Measurements from ENCODE around the gene DHFR2. TPM values are rescaled to one million over a fixed set of nuclear protein-coding genes. Genes with fewer than 3 reads are reported as not detected.

The DHFR2 gene
- total and polyA plus RNA-seq, 5 donors, result 2.7 to 5.7 (median 3.6) TPM

DNA sequence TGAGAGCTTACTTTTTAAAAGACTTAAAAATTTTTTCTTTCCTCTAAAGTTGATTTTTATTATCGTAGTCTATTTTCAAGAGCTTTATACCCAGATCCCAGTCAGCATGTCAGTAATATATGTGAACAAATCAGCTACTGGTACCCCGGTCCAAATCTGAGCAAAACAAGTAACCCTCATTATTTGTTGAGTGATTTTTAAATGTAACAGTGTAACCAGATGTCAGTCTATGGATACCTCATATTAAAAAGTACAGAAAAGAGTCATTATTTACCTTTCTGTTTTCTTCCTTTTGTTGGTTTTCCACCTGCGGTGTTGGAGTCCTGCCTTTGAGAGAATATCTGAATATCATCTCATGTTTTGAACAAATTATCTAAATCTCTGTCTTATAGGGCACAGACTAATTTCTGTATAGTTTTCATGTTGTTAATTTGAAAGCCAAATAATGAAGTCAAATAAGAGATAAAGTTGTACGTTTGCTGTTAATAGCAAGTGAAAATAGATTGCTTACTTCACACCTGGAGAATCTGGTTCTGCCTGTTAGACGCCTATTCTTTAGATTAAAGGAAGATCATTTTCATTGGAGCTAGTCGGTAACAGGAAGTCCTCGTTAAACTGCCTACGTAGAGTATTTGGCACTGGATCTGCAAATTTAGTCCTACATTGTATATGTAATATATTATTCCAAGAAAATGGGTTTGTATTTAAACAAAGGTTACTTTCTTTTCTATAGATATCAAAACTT, 34.5 kb downstream of the DHFR2 start, which contains the start of gene STX19:
TSS of gene STX19 (minus strand) at position 505 of the 745 bp plus-strand sequence. CDS start 13,328 bp downstream, outside the sequence.
- Histone ChIP-seq H3K27ac (ENCODE audit: low read length) (no peak within 1 kb of the TSS), H3K9me3 (ENCODE audit: control insufficient read depth, low read length) (no peaks in the 10 kb centered on the region), H3K4me3 (ENCODE audit: low read length) (peak within 1 kb of the TSS; percentile 29), H3K4me1 (ENCODE audit: control insufficient read depth, insufficient read depth, low read length) (no peaks in the 10 kb centered on the region), H3K27me3 (ENCODE audit: control insufficient read depth, insufficient read depth) (no peaks in the 10 kb centered on the region)
- 59% methylated on average over 8 of the region's 8 CpGs for WGBS
- ATAC-seq (no peak), DNase-seq (no peak)
- intact Hi-C loops (cut with DNase I), result no loop called here

GRCh38 chr3:94026623-94027022, 36.1 kb downstream of the DHFR2 start:
- Histone ChIP-seq H3K4me1 (ENCODE audit: control insufficient read depth, insufficient read depth, low read length) (no peaks in the 10 kb centered on the region), H3K4me3 (ENCODE audit: low read length) (no peak overlapping the region), H3K27ac (ENCODE audit: low read length) (no peak overlapping the region), H3K9me3 (ENCODE audit: control insufficient read depth, low read length) (no peaks in the 10 kb centered on the region), H3K27me3 (ENCODE audit: control insufficient read depth, insufficient read depth) (no peaks in the 10 kb centered on the region)
- ATAC-seq (no peak), DNase-seq (no peak)
- 78% methylated on average over 2 of the region's 2 CpGs for WGBS
- intact Hi-C loops (cut with DNase I), result no loop called here

DNA sequence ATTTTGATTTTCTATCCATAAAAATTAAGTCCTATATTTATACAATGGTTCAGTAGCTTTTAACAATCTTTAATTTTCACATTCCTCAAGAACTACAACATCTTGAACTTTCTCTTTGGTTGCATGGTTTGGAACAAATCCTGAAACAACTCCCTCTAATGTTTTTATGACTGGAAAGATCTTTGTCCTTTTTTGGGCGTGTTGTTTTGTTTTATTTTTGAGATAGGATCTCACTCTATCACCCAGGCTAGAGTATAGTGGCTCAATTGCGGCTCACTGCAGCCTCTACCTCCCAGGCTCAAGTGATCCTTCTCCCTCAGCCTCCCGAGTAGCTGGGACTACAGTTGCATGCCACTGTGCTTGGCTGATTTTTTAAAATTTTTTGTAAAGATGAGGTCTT, 38.3 kb downstream of the DHFR2 start:
- 71% methylated on average over 3 of the region's 3 CpGs for WGBS
- Histone ChIP-seq H3K9me3 (ENCODE audit: control insufficient read depth, low read length) (no peaks in the 10 kb centered on the region), H3K4me3 (ENCODE audit: low read length) (no peak overlapping the region), H3K27ac (ENCODE audit: low read length) (no peak overlapping the region), H3K27me3 (ENCODE audit: control insufficient read depth, insufficient read depth) (no peaks in the 10 kb centered on the region), H3K4me1 (ENCODE audit: control insufficient read depth, insufficient read depth, low read length) (no peaks in the 10 kb centered on the region)
- DNase-seq (no peak), ATAC-seq (peak; percentile 31 to 54)
- intact Hi-C loops (cut with DNase I), result no loop called here

DNA sequence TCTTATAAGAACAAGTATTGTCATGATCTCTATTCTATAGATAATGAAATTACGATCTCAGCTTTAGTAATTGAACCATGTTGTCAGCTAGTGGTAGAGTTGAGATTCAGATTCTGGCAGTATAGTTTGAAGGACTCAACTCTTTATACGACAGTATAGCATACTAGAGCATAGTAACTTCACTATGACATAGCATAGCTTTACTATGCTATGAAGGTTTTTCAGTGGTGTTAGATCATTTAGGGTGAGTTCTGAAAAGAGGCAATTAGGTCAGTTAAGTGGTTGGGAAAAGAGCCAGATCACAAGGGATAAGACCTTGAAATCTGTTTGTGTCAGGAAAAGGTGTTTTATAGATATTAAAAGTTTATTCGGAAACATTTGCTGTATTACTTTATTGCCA, 42.4 kb downstream of the DHFR2 start:
- Histone ChIP-seq H3K9me3 (ENCODE audit: control insufficient read depth, low read length) (no peaks in the 10 kb centered on the region), H3K4me3 (ENCODE audit: low read length) (no peak overlapping the region), H3K4me1 (ENCODE audit: control insufficient read depth, insufficient read depth, low read length) (no peaks in the 10 kb centered on the region), H3K27me3 (ENCODE audit: control insufficient read depth, insufficient read depth) (no peaks in the 10 kb centered on the region), H3K27ac (ENCODE audit: low read length) (no peak overlapping the region)
- DNase-seq (no peak), ATAC-seq (no peak)
- WGBS, result 77% methylated on average over 3 of the region's 3 CpGs
- intact Hi-C loops (cut with DNase I), result no loop called here

- WGBS, result 71% methylated on average over 2 of the region's 2 CpGs
- ATAC-seq (peak in 1 of 2 donors; percentile 25), DNase-seq (no peak)
- no peak overlapping the region for H3K4me3 ChIP-seq (ENCODE audit: low read length)
- no peaks in the 10 kb centered on the region for H3K9me3 ChIP-seq (ENCODE audit: control insufficient read depth, low read length)
- H3K27ac ChIP-seq (ENCODE audit: low read length), result no peak overlapping the region
- intact Hi-C loops (cut with DNase I), result no loop called here
- H3K27me3 ChIP-seq (ENCODE audit: control insufficient read depth, insufficient read depth), result no peaks in the 10 kb centered on the region
- no peaks in the 10 kb centered on the region for H3K4me1 ChIP-seq (ENCODE audit: control insufficient read depth, insufficient read depth, low read length)
Measured at GRCh38 chr3:94019659-94020058, 43.1 kb downstream of the DHFR2 start.

GRCh38 chr3:94015025-94015424, 47.7 kb downstream of the DHFR2 start:
- ATAC-seq (no peak), DNase-seq (no peak)
- intact Hi-C loops (cut with DNase I), result no loop called here
- H3K9me3 ChIP-seq (ENCODE audit: control insufficient read depth, low read length), result no peaks in the 10 kb centered on the region
- no peaks in the 10 kb centered on the region for H3K4me1 ChIP-seq (ENCODE audit: control insufficient read depth, insufficient read depth, low read length)
- no peaks in the 10 kb centered on the region for H3K27me3 ChIP-seq (ENCODE audit: control insufficient read depth, insufficient read depth)
- H3K4me3 ChIP-seq (ENCODE audit: low read length), result no peak overlapping the region
- 67% methylated on average over 1 of the region's 1 CpG for WGBS
- H3K27ac ChIP-seq (ENCODE audit: low read length), result no peak overlapping the region

DNA sequence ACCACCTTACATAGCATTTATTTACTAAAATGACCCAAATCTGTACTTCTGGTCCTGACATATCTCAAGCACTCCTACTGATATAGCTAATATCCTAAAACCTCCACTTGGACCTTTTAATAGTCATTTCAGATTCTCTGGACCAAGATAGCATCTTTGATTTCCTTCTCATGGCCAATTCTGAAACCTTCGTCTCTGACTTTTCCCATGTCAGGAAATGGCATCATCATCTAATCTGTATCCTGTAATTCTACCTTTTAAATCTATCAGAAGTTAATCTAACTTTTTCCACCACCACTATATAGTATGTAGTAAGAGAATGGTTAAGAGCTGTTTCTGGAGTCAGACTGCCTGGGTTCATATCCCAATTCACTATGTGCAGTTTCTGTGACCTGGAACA, 50.5 kb downstream of the DHFR2 start:
- WGBS, result 56% methylated on average over 1 of the region's 1 CpG
- H3K4me1 ChIP-seq (ENCODE audit: control insufficient read depth, insufficient read depth, low read length), result no peaks in the 10 kb centered on the region
- H3K9me3 ChIP-seq (ENCODE audit: control insufficient read depth, low read length), result no peaks in the 10 kb centered on the region
- H3K4me3 ChIP-seq (ENCODE audit: low read length), result no peak overlapping the region
- no peak overlapping the region for H3K27ac ChIP-seq (ENCODE audit: low read length)
- intact Hi-C loops (cut with DNase I), result no loop called here
- ATAC-seq (no peak), DNase-seq (no peak)
- H3K27me3 ChIP-seq (ENCODE audit: control insufficient read depth, insufficient read depth), result no peaks in the 10 kb centered on the region

DNA sequence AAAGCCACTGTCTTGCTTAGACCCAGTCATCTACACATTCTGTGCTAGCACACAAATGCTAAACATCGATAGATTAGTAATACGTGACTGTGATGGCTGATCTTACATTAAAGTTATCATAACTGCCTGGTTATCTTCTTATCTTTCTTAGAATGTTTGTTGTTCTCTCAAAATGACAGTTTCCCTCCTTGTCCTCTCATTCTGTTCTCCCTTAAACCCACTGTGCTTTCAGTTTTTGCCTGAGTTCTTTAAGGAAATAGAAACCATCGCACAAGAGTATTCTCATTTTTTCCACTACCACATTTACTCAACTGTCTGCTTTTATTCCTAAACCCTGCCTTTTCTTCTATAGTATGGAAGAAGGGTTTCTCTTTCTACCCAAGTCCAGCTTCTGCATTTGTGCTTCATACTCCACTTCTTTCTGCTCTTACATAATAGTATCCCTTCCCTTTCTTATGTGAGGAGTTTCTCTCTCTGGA, 51.4 kb downstream of the DHFR2 start:
- no peaks in the 10 kb centered on the region for H3K27me3 ChIP-seq (ENCODE audit: control insufficient read depth, insufficient read depth)
- ATAC-seq (no peak), DNase-seq (no peak)
- no peaks in the 10 kb centered on the region for H3K9me3 ChIP-seq (ENCODE audit: control insufficient read depth, low read length)
- 84% methylated on average over 3 of the region's 3 CpGs for WGBS
- no peak overlapping the region for H3K27ac ChIP-seq (ENCODE audit: low read length)
- H3K4me1 ChIP-seq (ENCODE audit: control insufficient read depth, insufficient read depth, low read length), result no peaks in the 10 kb centered on the region
- intact Hi-C loops (cut with DNase I), result no loop called here
- no peak overlapping the region for H3K4me3 ChIP-seq (ENCODE audit: low read length)

- Histone ChIP-seq H3K27me3 (ENCODE audit: control insufficient read depth, insufficient read depth) (no peaks in the 10 kb centered on the region), H3K9me3 (ENCODE audit: control insufficient read depth, low read length) (no peaks in the 10 kb centered on the region), H3K4me3 (ENCODE audit: low read length) (no peak overlapping the region), H3K27ac (ENCODE audit: low read length) (no peak overlapping the region), H3K4me1 (ENCODE audit: control insufficient read depth, insufficient read depth, low read length) (no peaks in the 10 kb centered on the region)
- no peak for ATAC-seq
- intact Hi-C loops (cut with DNase I), result loop anchor here in 3 of 4 donors (5.0 to 10.0 kb wide), 2 partner anchors 55 to 58 kb away; partner anchors contain the start of genes DHFR2 (in 2 of the 3) and NSUN3 (in 2 of the 3)
- no peak for DNase-seq
- WGBS, result 91% methylated on average over 2 of the region's 2 CpGs
Measured at GRCh38 chr3:94009608-94010007, 53.1 kb downstream of the DHFR2 start.

DNA sequence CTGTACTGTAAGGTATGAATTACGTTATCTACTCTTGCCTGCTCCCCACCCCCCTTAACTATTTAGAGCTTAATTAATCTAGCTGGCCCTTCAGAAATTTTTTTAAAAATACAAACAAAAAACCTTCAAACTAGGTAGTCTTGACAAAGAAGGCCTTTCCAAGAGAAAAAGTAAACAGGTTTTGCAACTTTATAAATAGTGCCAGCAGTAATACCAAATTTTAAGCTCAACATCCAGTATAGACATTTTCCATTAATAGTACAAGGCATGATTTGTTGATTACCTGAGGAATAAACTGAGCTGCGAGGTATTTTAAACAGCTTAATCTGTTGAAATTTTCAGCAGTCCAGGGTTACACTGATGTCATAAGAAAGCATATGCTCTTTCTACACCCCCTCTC, 54.5 kb downstream of the DHFR2 start:
- ATAC-seq, result no peak
- Histone ChIP-seq H3K9me3 (ENCODE audit: control insufficient read depth, low read length) (no peaks in the 10 kb centered on the region), H3K27ac (ENCODE audit: low read length) (no peak overlapping the region), H3K4me3 (ENCODE audit: low read length) (no peak overlapping the region), H3K4me1 (ENCODE audit: control insufficient read depth, insufficient read depth, low read length) (no peaks in the 10 kb centered on the region), H3K27me3 (ENCODE audit: control insufficient read depth, insufficient read depth) (no peaks in the 10 kb centered on the region)
- no peak for DNase-seq
- WGBS, result 97% methylated on average over 2 of the region's 2 CpGs
- intact Hi-C loops (cut with DNase I), result loop anchor here in 3 of 4 donors (5.0 to 10.0 kb wide), 2 partner anchors 57 to 59 kb away; partner anchors contain the start of genes DHFR2 (in 2 of the 3) and NSUN3 (in 2 of the 3)
